ENCODE results near the gene ACTA1.

DNA sequence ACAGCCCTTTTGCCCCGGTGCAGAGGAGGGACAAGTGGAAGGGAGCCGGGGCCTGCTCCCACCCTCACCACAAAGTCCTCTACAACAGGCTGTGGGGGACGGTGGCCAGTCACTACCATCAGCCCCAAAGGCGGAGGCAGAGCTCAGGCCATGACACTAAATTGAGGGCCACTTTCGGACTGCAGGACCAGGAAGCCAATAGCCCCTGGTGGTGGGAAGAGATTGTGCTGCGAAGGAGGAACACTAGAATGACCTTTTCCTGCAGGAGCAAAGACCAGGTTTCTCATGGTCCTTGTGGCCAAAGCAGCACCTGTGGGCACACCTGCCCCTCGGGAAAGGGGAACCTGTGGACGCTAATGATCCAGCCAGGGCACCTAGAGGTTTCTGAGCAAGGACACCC, 30.3 kb downstream of the ACTA1 start:
- TF ChIP-seq CTCF (IDR thresholded peaks at IDR 0.05) (no peak), ZFX (IDR thresholded peaks at IDR 0.05; ENCODE audit: borderline replicate concordance) (no peak)

Measured in 22Rv1 (cell line).